Peyer's patch (tissue), 4 donors: Measurements from ENCODE around the gene VRK3. TPM values are rescaled to one million over a fixed set of nuclear protein-coding genes. Genes with fewer than 3 reads are reported as not detected.

Experiments
- total RNA-seq, 4 donors: library from RNA; depleted of rRNA; stranded (reverse); fragments of >200 nt; gene quantifications; one replicate each; pipeline ENCODE4 v1.1.0, GENCODE V29; 2016

VRK3 gene
- total RNA-seq, 4 donors from 2014 or later = 76.7 to 98.1 (median 83.9) TPM

Other genes with a start within 250 kb of the VRK3 start
- gene FUZ, start 212.1 kb downstream of the VRK3 start, total RNA-seq = 10 to 100 TPM in 3 of 4 donors, 1 to 10 TPM in 1; 4.1 to 13.8 (median 12.3) TPM
- 10 to 100 TPM; 29.7 to 57.7 (median 41.8) TPM for gene MED25, start 207.1 kb downstream of the VRK3 start, total RNA-seq
- gene PTOV1, start 174.2 kb downstream of the VRK3 start, total RNA-seq = 100 to 1,000 TPM in 2 of 4 donors, 10 to 100 TPM in 2; 80.0 to 153 (median 95.9) TPM
- 100 to 1,000 TPM in 3 of 4 donors, 10 to 100 TPM in 1; 58.7 to 235 (median 118) TPM for gene PNKP, start 157.8 kb downstream of the VRK3 start, total RNA-seq
- gene AKT1S1, start 148.0 kb downstream of the VRK3 start, total RNA-seq = 10 to 100 TPM; 17.2 to 30.5 (median 23.3) TPM
- 10 to 100 TPM; 22.8 to 83.3 (median 62.1) TPM for gene TBC1D17, start 147.7 kb downstream of the VRK3 start, total RNA-seq
- not detected for gene IL4I1, start 128.5 kb downstream of the VRK3 start, total RNA-seq
- 10 to 100 TPM in 3 of 4 donors, 1 to 10 TPM in 1; 3.3 to 21.4 (median 18.2) TPM for gene ATF5, start 96.2 kb downstream of the VRK3 start, total RNA-seq
- 10 to 100 TPM; 40.0 to 54.5 (median 46.0) TPM for gene NUP62, start 95.9 kb downstream of the VRK3 start, total RNA-seq
- gene SIGLEC11, start 64.2 kb downstream of the VRK3 start, total RNA-seq = 1 to 10 TPM in 1 of 4 donors, under 1 TPM in 1, not detected in 2; 0.94 to 1.7 TPM
- gene ZNF473, start 633 bp upstream of the VRK3 start, total RNA-seq = 10 to 100 TPM in 1 of 4 donors, 1 to 10 TPM in 3; 7.5 to 14.9 (median 9.2) TPM
- gene IZUMO2, start 137.9 kb upstream of the VRK3 start, total RNA-seq = not detected
- 100 to 1,000 TPM; 139 to 475 (median 333) TPM for gene MYH14, start 178.2 kb upstream of the VRK3 start, total RNA-seq